HG03159 (cell line): Measurements from ENCODE around the gene SORCS2.
"Not testable (repeated sequence)": the region's sequence is repeated elsewhere in the genome, so short reads cannot be mapped to it uniquely, and the experiment has no call there.

Source experiments
- ATAC-seq: cut with Tn5 transposase; IDR thresholded peaks from one replicate; pipeline ENCODE4 v1.9.1; 2021; ENCODE audit warnings: mild to moderate bottlenecking, moderate library complexity; ENCODE audit not compliant: unreplicated experiment

SORCS2 gene

GRCh38 chr4:7159923-7160322 lies 32.4 kb upstream of the SORCS2 start:
- no peak for ATAC-seq

- no peak for ATAC-seq
Measured at GRCh38 chr4:7160439-7160838, 31.9 kb upstream of the SORCS2 start.

- no peak for ATAC-seq
Measured at GRCh38 chr4:7160951-7161440, 31.3 kb upstream of the SORCS2 start.

DNA sequence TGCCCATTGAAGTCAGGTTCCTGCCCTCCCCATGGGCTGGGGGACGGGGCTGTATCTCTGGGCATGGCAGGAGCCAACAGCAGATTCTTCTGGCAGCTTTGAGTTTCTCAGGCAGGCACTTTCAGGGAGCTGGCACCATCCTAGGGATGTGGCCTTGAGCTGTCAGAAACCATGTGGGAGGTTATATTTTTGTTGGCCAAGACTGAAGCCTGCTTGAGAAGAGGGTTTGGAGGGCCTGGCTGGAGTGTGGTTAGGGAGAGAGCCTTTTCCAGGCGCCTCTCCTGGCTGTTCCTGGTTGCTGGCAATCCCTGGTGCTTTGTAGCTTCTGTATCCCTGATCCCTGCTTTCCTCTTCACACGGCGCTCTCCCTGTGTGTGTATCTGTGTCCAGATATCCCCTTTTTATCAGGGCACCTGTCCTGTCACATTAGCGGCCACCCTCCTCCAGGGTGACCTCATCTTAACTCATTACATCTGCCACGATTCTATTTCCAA lies 30.6 kb upstream of the SORCS2 start:
- ATAC-seq, result no peak

GRCh38 chr4:7165056-7165873 lies 27.1 kb upstream of the SORCS2 start:
- ATAC-seq, result not testable (repeated sequence)

DNA sequence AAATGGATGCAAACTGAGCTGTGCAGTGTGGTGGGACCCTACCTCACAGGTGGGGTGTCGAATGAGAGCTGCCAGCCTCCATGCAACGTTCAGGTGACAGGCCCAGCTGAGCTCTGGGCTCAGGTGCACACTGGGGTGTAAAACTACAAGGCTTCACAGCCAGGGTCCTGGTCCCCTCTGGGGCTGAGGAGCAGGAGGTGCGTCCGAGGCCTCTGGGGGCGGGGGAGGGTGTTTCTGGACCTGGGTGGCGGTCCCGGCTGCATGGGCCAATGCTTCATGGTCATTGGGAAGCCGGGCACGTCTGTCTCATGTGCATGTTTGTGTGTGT lies 26.5 kb upstream of the SORCS2 start:
- no peak for ATAC-seq

DNA sequence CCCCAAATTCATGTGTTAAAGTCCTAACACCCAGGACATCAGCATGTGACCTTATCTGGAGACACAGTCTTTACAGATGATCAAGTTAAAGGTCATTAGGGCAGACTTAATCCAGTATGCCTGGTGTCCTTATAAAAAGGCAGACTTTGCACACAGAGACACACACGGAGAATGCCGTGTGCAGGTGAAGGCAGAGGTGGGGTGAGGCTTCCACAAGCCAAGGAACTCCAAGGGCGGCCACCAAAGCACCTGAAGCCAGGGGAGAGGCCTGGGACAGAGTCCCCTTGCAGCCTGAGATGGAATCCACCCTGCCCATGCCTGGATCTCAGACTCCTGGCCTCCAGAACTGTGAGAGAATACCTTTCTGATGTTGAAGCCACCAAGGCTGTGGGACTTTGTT lies 26.1 kb upstream of the SORCS2 start:
- no peak for ATAC-seq

- no peak for ATAC-seq
Measured at GRCh38 chr4:7166981-7167700, 25.2 kb upstream of the SORCS2 start.

DNA sequence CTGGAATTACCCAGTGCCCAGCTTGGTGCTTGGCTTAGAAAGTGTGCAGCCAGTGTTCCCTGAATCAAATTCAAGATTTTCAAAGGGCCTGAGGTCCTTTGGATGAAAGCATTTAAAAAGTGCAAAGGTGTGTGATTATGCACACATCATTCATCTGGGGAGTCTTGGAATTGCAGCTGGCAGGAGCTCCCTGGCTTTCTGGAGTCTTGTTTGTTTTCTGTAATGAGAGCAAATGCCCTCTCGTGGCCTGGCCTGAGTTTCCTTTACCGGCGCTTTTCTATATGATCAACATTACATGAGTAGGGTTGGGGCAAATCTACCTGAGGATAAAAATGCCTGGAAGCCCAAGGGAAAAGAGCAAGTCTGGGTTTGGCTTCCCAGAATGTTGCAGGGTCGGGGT lies 24.6 kb upstream of the SORCS2 start:
- no peak for ATAC-seq

DNA sequence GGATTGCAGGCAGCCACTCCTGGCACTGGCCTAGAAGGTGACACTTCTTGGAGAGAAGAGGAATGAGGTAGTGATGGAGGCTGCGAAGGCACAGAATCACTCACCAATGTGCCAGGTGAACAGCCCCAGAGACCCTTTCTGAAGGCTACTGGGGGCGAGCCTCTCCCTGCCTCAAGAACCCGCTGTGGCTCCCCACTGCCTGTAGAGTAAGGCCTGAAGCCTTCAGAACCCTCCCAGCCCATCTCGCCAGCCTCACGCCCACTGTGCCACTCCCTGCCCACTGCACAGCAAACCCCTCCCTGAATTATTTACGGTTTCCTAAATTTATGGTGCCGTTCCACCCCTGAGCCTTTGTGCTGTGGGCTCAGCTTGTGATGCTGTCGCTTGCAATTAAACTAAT lies 24.2 kb upstream of the SORCS2 start:
- no peak for ATAC-seq

DNA sequence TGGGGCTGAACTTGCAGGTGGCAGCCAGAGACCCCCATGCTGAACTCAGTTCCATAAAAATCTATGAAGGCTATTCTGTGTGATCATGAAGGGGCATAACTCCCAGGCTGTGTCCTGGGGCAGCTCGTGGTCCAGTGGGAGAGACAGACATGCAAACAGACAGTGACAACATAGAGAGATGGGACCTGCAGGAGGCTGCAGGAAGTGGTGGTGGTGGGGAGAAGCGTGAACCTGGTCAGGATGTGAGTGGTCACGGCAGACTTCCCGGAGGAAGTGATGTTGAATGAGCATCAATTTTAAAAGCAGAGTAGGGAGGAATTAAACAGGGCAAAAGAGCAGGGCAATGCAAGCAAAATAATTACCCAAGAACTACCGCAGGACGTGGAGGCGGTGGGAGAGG lies 23.2 kb upstream of the SORCS2 start:
- ATAC-seq, result no peak

- no peak for ATAC-seq
Measured at GRCh38 chr4:7170012-7170411, 22.3 kb upstream of the SORCS2 start.

GRCh38 chr4:7171191-7171900 lies 21.0 kb upstream of the SORCS2 start:
- ATAC-seq, result no peak

DNA sequence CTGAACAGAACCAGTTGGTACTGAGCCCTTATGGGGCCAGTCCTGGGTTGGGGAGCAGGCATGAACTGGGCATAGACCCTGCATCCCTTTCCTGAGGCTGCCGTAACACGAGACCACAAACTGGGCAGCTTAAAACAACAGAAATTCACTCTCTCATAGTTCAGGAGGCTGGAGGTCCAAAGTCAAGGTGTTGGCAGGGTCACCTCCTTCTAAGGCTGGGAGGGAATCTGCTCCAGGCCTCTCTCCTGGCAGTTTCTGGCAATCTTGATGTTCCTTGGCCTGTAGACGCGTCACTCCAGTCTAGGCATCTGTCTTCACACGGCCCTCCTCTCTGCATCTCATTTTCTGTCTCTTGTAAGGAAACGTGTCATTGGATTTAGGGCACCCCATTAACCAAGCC lies 19.8 kb upstream of the SORCS2 start:
- no peak for ATAC-seq

DNA sequence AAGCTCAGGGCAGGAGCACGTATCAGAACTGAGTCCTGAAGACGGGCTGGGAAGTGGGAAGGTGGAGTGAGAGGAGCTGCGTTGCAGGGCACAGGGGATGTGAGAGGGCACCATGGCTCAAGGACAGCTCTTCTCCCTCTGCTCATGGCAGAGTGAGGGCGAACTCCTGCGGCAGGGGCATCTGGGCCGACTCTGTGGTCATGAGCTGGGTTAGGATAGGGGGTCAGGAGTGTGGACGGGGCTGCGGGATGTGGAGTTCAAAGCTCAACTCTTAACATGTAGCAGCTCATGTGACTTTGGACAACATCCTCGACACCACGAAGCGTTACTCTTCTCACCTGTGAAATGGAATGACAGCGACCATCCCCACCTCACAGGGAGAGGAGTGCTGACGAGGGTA lies 19.4 kb upstream of the SORCS2 start:
- no peak for ATAC-seq

- no peak for ATAC-seq
Measured at GRCh38 chr4:7173841-7174449, 18.4 kb upstream of the SORCS2 start.

DNA sequence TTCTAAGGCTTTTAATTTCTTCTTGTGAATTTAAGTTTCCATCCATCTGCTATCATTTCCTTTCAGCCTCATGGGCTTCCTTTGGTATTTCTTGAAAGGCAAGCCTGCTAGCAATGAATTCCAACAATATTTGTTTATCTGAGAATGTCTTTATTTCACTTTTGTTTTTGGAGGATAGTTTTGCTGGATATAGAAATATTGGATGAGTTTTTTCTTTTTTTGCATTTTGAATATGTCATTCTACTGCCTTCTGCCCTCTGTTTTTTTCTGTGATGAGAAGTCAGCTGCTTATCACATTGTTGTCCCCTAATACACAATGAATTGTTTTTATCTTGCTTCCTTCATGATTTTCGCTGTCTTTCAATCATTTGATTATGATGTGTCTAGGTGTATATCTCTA lies 13.2 kb upstream of the SORCS2 start:
- ATAC-seq, result no peak

- no peak for ATAC-seq
Measured at GRCh38 chr4:7180938-7181337, 11.4 kb upstream of the SORCS2 start.

- ATAC-seq, result no peak
Measured at GRCh38 chr4:7182616-7183015, 9.7 kb upstream of the SORCS2 start.

GRCh38 chr4:7183161-7183560 lies 9.2 kb upstream of the SORCS2 start:
- no peak for ATAC-seq

GRCh38 chr4:7183780-7184460 lies 8.4 kb upstream of the SORCS2 start:
- ATAC-seq, result no peak
